HG02763 (cell line): ENCODE measurements around the gene ALDH1A2.

Source experiments
- ATAC-seq: cut with Tn5 transposase; IDR thresholded peaks from one replicate; pipeline ENCODE4 v1.9.1; 2021; ENCODE audit warnings: mild to moderate bottlenecking, moderate library complexity; ENCODE audit not compliant: unreplicated experiment

The ALDH1A2 gene

GRCh38 chr15:57947282-57947681 is 118.2 kb downstream of the ALDH1A2 start:
- no peak for ATAC-seq

DNA sequence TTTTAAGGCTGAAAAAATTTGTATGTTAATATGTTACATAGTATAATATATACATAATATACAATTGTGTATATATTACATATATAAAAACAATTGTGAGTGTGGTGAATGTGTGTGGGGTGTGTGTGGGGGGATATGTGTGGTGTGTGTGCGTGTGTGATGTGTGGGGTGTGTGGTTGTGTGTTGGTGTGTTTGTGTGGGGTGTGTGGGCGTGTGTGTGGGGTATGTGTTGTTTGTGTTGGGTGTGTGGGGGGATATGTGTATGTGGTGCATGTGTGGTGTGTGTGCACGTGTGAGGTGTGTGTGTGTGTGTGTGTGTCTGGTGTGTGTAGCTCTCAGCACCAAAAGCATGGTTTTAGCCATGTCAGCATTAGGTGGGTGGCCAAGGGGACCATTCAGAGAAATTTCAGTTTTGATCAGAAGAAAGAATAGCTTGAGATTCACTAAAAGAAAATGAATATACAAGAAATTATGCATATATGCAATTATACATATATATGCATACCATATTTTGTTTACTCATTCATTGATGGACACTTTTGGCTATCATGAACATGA is 118.9 kb downstream of the ALDH1A2 start:
- no peak for ATAC-seq

- no peak for ATAC-seq
Measured at GRCh38 chr15:57945616-57946015, 119.9 kb downstream of the ALDH1A2 start.

DNA sequence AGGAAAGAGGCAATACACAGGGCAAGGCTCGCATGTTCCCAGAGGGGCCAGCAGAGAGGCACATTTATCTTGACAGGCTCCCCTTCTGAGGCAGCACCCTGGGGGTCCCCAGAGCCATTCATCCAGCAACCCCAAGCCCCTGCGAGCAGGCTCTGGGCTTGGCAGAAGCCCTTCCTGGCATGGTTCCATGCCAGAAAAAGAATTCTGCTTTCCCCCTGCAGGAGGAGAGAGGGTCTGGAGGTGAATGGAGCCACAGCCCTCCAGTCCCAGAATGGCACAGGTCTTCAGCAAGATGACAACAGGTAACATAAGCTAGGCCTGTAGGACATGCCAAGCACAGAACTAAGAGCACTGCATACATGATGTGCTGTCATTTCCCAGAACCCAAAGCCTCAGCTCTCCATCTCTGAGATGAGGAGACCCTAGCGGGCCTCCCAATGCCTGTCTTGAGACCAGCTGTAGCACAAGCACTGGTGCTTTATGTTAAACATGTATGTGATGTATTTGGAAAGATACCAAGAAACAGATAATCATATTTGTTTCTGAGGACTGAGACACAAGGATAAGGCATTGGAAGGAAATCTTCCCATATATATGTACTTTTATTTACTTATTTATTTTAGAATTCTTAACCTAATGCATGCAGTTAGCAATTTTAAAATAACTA is 121.6 kb downstream of the ALDH1A2 start:
- no peak for ATAC-seq

GRCh38 chr15:57943171-57943570 is 122.3 kb downstream of the ALDH1A2 start:
- ATAC-seq: no peak

GRCh38 chr15:57941816-57942215 is 123.7 kb downstream of the ALDH1A2 start:
- no peak for ATAC-seq

DNA sequence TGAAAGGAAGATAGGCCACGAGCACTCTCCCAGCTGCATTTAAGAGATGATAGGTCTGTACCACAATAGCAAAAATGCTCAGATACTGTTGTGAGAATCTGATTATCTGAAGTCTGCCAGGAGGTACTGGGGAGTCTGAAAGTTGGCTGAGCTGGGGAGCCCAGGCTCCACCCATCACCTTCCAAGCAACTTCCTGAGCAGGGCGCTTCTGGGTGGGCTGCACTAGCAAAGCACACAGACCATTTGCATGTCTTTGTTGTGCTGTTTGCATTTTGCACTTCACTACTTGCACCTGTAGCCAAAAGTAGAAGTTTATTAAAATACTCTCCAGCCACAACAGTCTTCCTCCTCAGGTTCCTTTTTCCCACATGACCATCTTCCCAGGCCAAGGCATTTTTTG is 133.2 kb downstream of the ALDH1A2 start:
- ATAC-seq: no peak

- no peak for ATAC-seq
Measured at GRCh38 chr15:57931570-57931969, 133.9 kb downstream of the ALDH1A2 start.

- no peak for ATAC-seq
Measured at GRCh38 chr15:57927091-57927631, 138.3 kb downstream of the ALDH1A2 start.

- ATAC-seq: no peak
Measured at GRCh38 chr15:57925650-57926049, 139.9 kb downstream of the ALDH1A2 start.

- ATAC-seq: no peak
Measured at GRCh38 chr15:57924598-57924997, 140.9 kb downstream of the ALDH1A2 start.

GRCh38 chr15:57923750-57924149 is 141.8 kb downstream of the ALDH1A2 start:
- ATAC-seq: no peak

- ATAC-seq: no peak
Measured at GRCh38 chr15:57923306-57923705, 142.2 kb downstream of the ALDH1A2 start.

DNA sequence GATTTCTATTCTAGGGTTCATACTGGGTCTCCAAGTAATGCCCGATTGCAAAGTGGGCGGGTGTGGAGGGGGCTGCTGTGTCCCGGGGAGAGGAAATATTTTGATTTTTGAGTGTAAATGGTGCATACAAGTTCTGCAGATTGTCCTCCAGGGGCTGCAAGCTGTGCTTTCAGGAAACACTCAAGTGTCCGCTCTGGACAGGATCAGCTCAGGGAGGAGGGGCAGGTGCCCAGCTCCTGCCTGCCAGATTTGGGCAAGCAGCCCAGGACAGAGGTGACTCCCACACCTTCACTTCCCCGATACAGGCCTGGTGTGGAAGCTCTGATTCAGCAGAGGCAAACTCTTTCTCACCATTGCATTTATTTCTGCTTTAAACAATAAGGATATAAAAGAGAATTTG is 142.7 kb downstream of the ALDH1A2 start:
- no peak for ATAC-seq

DNA sequence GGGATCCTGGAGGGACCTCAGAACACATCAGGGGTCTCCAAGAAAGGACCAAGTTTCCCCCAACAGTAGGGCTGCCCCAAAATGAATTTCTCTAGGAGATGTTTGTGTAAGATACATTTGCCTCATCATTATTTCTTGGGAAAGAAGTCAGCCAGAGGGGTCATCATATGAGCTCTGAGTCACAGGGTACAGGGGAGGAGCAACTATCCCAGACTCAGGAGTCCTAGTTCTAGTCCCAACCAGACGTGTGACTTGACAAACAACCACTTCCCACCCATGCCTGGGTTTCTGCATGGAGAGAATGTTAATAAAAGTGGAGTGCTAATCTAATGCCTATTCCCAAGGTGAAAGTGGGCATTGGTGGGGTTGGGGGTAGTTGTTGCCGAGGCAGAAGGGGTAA is 144.1 kb downstream of the ALDH1A2 start:
- ATAC-seq: no peak

DNA sequence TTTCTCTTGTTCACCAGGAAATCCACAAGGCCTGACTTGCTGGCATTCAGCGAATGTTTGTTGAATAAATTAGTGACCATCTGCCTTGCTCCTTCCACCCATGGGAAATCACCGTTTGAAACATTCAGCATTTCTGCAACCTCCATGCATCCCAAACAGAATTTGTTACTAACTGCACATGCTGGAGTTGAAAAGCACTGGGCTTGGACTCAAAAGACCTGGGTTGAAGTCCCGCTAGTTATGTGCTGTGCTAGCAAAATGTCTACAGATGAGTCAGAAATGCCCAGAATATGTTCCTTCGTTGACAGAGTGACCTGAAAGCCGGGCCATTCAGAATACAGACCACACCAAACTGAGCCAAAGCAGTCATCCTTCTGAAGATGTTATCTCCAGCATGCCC is 144.6 kb downstream of the ALDH1A2 start:
- ATAC-seq: no peak

DNA sequence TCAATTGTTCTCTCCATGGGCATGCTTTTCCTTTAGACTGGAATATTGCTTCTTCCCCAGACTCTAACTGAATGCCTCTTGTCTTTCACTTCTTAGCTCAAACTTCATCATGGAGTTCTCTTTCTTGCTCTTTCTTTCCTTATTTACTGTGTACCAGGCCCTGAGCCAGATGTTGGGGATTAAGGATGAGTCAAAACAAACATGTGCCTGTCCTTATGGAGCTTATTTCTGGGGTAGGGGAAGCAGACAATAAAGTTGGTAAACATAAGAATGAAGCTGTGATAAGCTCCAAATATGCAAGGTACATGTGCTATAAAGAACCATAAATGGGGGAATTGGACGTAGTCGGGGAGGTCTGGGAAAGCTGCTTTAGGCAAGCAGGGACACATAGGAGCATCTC is 145.8 kb downstream of the ALDH1A2 start:
- no peak for ATAC-seq

- no peak for ATAC-seq
Measured at GRCh38 chr15:57917998-57918397, 147.5 kb downstream of the ALDH1A2 start.

- no peak for ATAC-seq
Measured at GRCh38 chr15:57916695-57917094, 148.8 kb downstream of the ALDH1A2 start.

DNA sequence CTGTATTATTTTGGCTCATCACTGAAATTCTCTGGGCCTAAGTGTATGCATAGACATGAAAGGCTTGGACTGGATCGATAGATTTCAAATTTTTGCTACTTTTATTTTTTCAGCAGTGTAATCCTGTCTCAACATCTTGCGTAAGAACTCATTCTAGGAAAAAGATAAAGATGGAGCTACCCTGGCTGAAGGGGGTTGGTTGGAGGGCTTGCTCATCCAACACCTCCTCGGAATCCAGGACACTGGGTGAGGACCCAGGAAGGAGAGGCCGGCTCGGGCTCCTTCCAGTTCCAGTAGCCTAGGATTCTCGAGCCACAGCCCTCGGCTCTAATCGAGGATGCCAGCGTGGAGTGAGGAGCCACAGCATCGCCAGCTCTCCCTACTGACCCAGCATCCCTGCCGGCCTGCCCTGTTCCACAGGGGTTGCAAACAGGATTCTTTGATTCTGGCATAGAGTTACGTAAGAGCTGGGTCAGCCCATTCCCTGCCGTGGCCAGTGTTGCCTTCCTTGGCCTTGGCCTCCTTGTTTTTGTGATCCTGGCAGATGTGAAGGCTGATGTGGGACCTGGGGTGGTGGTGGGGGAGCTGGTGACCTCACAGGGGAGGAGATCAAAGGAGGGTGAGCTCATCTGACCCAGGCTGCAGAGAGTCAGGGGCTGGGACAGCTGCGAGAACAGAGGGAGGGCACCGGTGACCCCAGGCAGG is 149.5 kb downstream of the ALDH1A2 start:
- ATAC-seq: no peak

GRCh38 chr15:57914350-57915055 is 151.0 kb downstream of the ALDH1A2 start:
- ATAC-seq: no peak
